ENCODE results near the gene C5AR1. TPM values are rescaled to one million over a fixed set of nuclear protein-coding genes. Genes with fewer than 3 reads are reported as not detected.
A peak's percentile ranks its signal among the peaks of the same experiment; 100 is the strongest.
"Not testable (repeated sequence)": the region's sequence is repeated elsewhere in the genome, so short reads cannot be mapped to it uniquely, and the experiment has no call there.

Gene C5AR1
- total RNA-seq, 1 experiment from 2014 or later: 8.5 TPM

GRCh38 chr19:47331490-47331889 is 21.8 kb downstream of the C5AR1 start:
- H3K4me1 ChIP-seq (replicated peaks; ENCODE audit: insufficient read depth): no peaks in the 10 kb centered on the region
- H3K79me2 ChIP-seq (ENCODE audit: low read depth): no peaks in the 10 kb centered on the region
- no TSS peak for BruUV-seq (replicated peaks)
- H4K20me1 ChIP-seq (ENCODE audit: insufficient read depth): no peaks in the 10 kb centered on the region
- intact Hi-C loops (cut with micrococcal nuclease; ENCODE audit: unreplicated experiment): no loop called here
- H3K4me3 ChIP-seq: no peak overlapping the region
- no peak for DNase-seq
- H3K9me2 ChIP-seq (ENCODE audit: insufficient read depth): no peaks in the 10 kb centered on the region
- TF ChIP-seq, protein P1, sequence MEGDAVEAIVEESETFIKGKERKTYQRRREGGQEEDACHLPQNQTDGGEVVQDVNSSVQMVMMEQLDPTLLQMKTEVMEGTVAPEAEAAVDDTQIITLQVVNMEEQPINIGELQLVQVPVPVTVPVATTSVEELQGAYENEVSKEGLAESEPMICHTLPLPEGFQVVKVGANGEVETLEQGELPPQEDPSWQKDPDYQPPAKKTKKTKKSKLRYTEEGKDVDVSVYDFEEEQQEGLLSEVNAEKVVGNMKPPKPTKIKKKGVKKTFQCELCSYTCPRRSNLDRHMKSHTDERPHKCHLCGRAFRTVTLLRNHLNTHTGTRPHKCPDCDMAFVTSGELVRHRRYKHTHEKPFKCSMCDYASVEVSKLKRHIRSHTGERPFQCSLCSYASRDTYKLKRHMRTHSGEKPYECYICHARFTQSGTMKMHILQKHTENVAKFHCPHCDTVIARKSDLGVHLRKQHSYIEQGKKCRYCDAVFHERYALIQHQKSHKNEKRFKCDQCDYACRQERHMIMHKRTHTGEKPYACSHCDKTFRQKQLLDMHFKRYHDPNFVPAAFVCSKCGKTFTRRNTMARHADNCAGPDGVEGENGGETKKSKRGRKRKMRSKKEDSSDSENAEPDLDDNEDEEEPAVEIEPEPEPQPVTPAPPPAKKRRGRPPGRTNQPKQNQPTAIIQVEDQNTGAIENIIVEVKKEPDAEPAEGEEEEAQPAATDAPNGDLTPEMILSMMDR (conservative IDR thresholded peaks at IDR 0.05): no peak
- no peak for TF ChIP-seq EZH2 (IDR thresholded peaks at IDR 0.05; ENCODE audit: low read depth)
- ChIA-PET POLR2A (ENCODE audit: unreplicated experiment) (no interaction called here), CTCF (no interaction called here)
- H2AFZ ChIP-seq: no peak overlapping the region
- H3K4me2 ChIP-seq: 0 out of 2 replicates have a peak overlapping the region, but pooled peaks have one; percentile 25
- no peak overlapping the region for H3K27ac ChIP-seq
- no peaks in the 10 kb centered on the region for H3K36me3 ChIP-seq (ENCODE audit: low read depth)
- peaks cover 3% of the 10 kb centered on the region; the same call in 1 of the 2 replicates for H3F3A ChIP-seq (ENCODE audit: insufficient read depth, low read depth)
- H3K9me3 ChIP-seq (ENCODE audit: insufficient read depth, low read depth): no peaks in the 10 kb centered on the region
- no peaks in the 10 kb centered on the region for H3K27me3 ChIP-seq (ENCODE audit: insufficient read depth, low read depth)

DNA sequence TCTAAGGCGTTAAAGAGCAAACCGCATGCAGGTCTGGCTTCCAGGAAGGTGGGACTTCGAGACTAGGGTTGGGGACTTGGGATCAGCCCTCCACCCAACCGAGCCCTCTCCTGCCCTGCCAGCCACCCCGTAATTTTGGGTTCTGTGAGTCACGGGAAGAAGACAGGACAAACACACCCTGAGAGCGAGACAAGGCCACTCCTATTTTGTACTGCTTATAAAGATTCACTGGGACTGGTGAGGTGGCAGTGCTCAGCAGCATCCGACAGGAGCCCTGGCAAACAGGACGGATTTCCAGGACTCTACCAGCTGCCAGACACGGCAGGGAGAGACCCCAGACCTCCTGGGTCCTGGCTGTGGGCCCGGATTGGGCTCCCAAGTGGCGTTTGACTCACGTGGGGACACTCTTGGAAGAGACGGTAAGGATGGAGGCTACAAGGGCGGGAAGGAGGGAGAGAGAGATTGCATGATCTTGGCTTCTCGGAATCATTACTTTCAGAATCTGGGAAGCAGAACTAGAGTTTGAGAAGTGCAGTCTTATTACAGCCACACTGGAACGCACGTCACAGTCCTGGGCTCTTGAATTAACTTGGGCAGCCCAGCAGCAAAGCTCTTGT is 22.4 kb downstream of the C5AR1 start, which contains the start of gene C5AR2:
Gene C5AR2, plus strand, starts transcription at position 245 of the 617 bp plus-strand sequence. CDS start 8,625 bp downstream, outside the sequence.
- H2AFZ ChIP-seq: no peak within 1 kb of the TSS
- no TSS peak for BruUV-seq (replicated peaks)
- H3K79me2 ChIP-seq (ENCODE audit: low read depth): no peaks in the 10 kb centered on the region
- no peaks in the 10 kb centered on the region for H4K20me1 ChIP-seq (ENCODE audit: insufficient read depth)
- TF ChIP-seq, protein P1 (conservative IDR thresholded peaks at IDR 0.05): no peak
- no peak for TF ChIP-seq EZH2 (IDR thresholded peaks at IDR 0.05; ENCODE audit: low read depth)
- ChIA-PET CTCF (no interaction called here), POLR2A (ENCODE audit: unreplicated experiment) (no interaction called here)
- no peaks in the 10 kb centered on the region for H3K9me2 ChIP-seq (ENCODE audit: insufficient read depth)
- no peaks in the 10 kb centered on the region for H3K36me3 ChIP-seq (ENCODE audit: low read depth)
- no peaks in the 10 kb centered on the region for H3K4me1 ChIP-seq (replicated peaks; ENCODE audit: insufficient read depth)
- peaks cover 3% of the 10 kb centered on the region; the same call in 1 of the 2 replicates for H3F3A ChIP-seq (ENCODE audit: insufficient read depth, low read depth)
- H3K27me3 ChIP-seq (ENCODE audit: insufficient read depth, low read depth): no peaks in the 10 kb centered on the region
- H3K4me2 ChIP-seq: peak within 1 kb of the TSS; percentile 25
- H3K4me3 ChIP-seq: no peak within 1 kb of the TSS
- no peak within 1 kb of the TSS for H3K27ac ChIP-seq
- DNase-seq: no peak
- intact Hi-C loops (cut with micrococcal nuclease; ENCODE audit: unreplicated experiment): no loop called here
- H3K9me3 ChIP-seq (ENCODE audit: insufficient read depth, low read depth): no peaks in the 10 kb centered on the region

- H3K4me3 ChIP-seq; H2AFZ ChIP-seq; H4K20me1 ChIP-seq (ENCODE audit: insufficient read depth); POLR2A ChIA-PET (ENCODE audit: unreplicated experiment); H3K36me3 ChIP-seq (ENCODE audit: low read depth); BruUV-seq (replicated peaks); H3F3A ChIP-seq (ENCODE audit: insufficient read depth, low read depth); H3K9me2 ChIP-seq (ENCODE audit: insufficient read depth); H3K4me2 ChIP-seq; H3K27me3 ChIP-seq (ENCODE audit: insufficient read depth, low read depth); intact Hi-C loops (cut with micrococcal nuclease; ENCODE audit: unreplicated experiment); H3K4me1 ChIP-seq (replicated peaks; ENCODE audit: insufficient read depth); H3K79me2 ChIP-seq (ENCODE audit: low read depth); H3K9me3 ChIP-seq (ENCODE audit: insufficient read depth, low read depth); DNase-seq; H3K27ac ChIP-seq: not testable (repeated sequence)
- CTCF ChIA-PET: interaction anchor here (1.0 kb wide), 1 partner anchor 12 kb away, joined by 4 read pairs; the partner anchor contains the start of gene DHX34
Measured at GRCh38 chr19:47336765-47337718, 27.4 kb downstream of the C5AR1 start.

Measured in PC-9 (cell line).